H9 (cell line): ENCODE data around the gene TENM3. TPM values are rescaled to one million over a fixed set of nuclear protein-coding genes. Genes with fewer than 3 reads are reported as not detected.

Source experiments
- DNase-seq: peaks from one replicate; pipeline ENCODE4 v3.0.0-alpha.2; 2017
- H2AFZ ChIP-seq: one replicate; pipeline ENCODE4 v1.6.1; 2013; ENCODE audit warnings: mild to moderate bottlenecking, low read length, control low read depth, moderate library complexity
- H2AK5ac ChIP-seq: 2 replicates; pipeline ENCODE4 v1.6.1; 2013; ENCODE audit warnings: low read length, control low read depth, mixed read lengths; ENCODE audit not compliant: insufficient read length
- H2BK120ac ChIP-seq: one replicate; pipeline ENCODE4 v1.6.1; 2013; ENCODE audit warnings: low read depth, mild to moderate bottlenecking, low read length, control low read depth, inconsistent platforms; ENCODE audit not compliant: poor library complexity, severe bottlenecking
- H2BK12ac ChIP-seq: 2 replicates; pipeline ENCODE4 v1.6.1; 2013; ENCODE audit warnings: low read length, control low read depth, mixed read lengths, low read depth; ENCODE audit not compliant: insufficient read length
- H2BK15ac ChIP-seq: 2 replicates; pipeline ENCODE4 v1.6.1; 2013; ENCODE audit warnings: low read depth, low read length, control low read depth
- H2BK20ac ChIP-seq: one replicate; pipeline ENCODE4 v1.6.1; 2013; ENCODE audit warnings: low read depth, mild to moderate bottlenecking, low read length, control low read depth, inconsistent platforms; ENCODE audit not compliant: poor library complexity, severe bottlenecking
- H2BK5ac ChIP-seq: 2 replicates; pipeline ENCODE4 v1.6.1; 2013; ENCODE audit warnings: low read length, control low read depth, mixed read lengths; ENCODE audit not compliant: insufficient read length
- H3K14ac ChIP-seq: 2 replicates; pipeline ENCODE4 v1.6.1; 2013; ENCODE audit warnings: low read length, control low read depth; ENCODE audit not compliant: insufficient read depth
- H3K18ac ChIP-seq: 2 replicates; pipeline ENCODE4 v1.6.1; 2013; ENCODE audit warnings: low read depth, mild to moderate bottlenecking, mixed read lengths, low read length, control low read depth; ENCODE audit not compliant: insufficient read length
- H3K23ac ChIP-seq: 2 replicates; pipeline ENCODE4 v1.6.1; 2013; ENCODE audit warnings: low read length, control low read depth, mixed read lengths, low read depth; ENCODE audit not compliant: insufficient read length
- H3K23me2 ChIP-seq: 2 replicates; pipeline ENCODE4 v1.6.1; 2013; ENCODE audit warnings: low read depth, mild to moderate bottlenecking, mixed read lengths, low read length, control low read depth; ENCODE audit not compliant: insufficient read length, poor library complexity, severe bottlenecking
- H3K27ac ChIP-seq: 2 replicates; pipeline ENCODE4 v1.5.1; 2013; ENCODE audit warnings: low read length, control low read depth, mixed read lengths, low read depth; ENCODE audit not compliant: insufficient read length
- H3K27me3 ChIP-seq: 2 replicates; pipeline ENCODE4 v1.6.1; 2013; ENCODE audit warnings: low read length, control low read depth, inconsistent platforms; ENCODE audit not compliant: insufficient read depth
- H3K4ac ChIP-seq: 2 replicates; pipeline ENCODE4 v1.6.1; 2013; ENCODE audit warnings: low read depth, mild to moderate bottlenecking, control low read depth, inconsistent platforms, low read length, moderate library complexity
- H3K4me1 ChIP-seq: 2 replicates; pipeline ENCODE4 v1.6.1; 2013; ENCODE audit warnings: low read length, control low read depth, inconsistent platforms; ENCODE audit not compliant: insufficient read depth
- H3K4me2 ChIP-seq: 2 replicates; pipeline ENCODE4 v1.6.1; 2013; ENCODE audit warnings: low read length, control low read depth, mixed read lengths; ENCODE audit not compliant: insufficient read length, insufficient read depth
- H3K56ac ChIP-seq: 2 replicates; pipeline ENCODE4 v1.6.1; 2013; ENCODE audit warnings: low read depth, mild to moderate bottlenecking, mixed read lengths, low read length, control low read depth; ENCODE audit not compliant: insufficient read length
- H3K79me1 ChIP-seq: 2 replicates; pipeline ENCODE4 v1.6.1; 2013; ENCODE audit warnings: low read depth, mild to moderate bottlenecking, moderate library complexity, low read length, control low read depth, inconsistent platforms; ENCODE audit not compliant: insufficient read depth, poor library complexity, severe bottlenecking
- H3K79me2 ChIP-seq: 2 replicates; pipeline ENCODE4 v1.6.1; 2013; ENCODE audit warnings: low read length, control low read depth, inconsistent platforms; ENCODE audit not compliant: insufficient read depth
- H3K9ac ChIP-seq: 2 replicates; pipeline ENCODE4 v1.6.1; 2013; ENCODE audit warnings: low read length, control low read depth, mixed read lengths; ENCODE audit not compliant: insufficient read length; ENCODE audit errors: extremely low read depth
- H3K9me3 ChIP-seq: one replicate; pipeline ENCODE4 v1.6.1; 2013; ENCODE audit warnings: low read depth, low read length, inconsistent platforms; ENCODE audit not compliant: control insufficient read depth
- H3T11ph ChIP-seq: one replicate; pipeline ENCODE4 v1.6.1; 2013; ENCODE audit warnings: mild to moderate bottlenecking, low read length, control low read depth, inconsistent platforms
- H4K20me1 ChIP-seq: one replicate; pipeline ENCODE4 v1.6.1; 2013; ENCODE audit not compliant: control insufficient read depth, insufficient read length, insufficient read depth
- H4K5ac ChIP-seq: 2 replicates; pipeline ENCODE4 v1.6.1; 2013; ENCODE audit warnings: low read depth, mild to moderate bottlenecking, mixed read lengths, low read length, control low read depth; ENCODE audit not compliant: insufficient read length
- H4K8ac ChIP-seq: replicated peaks from 2 replicates; pipeline ENCODE4 v1.6.1; 2013; ENCODE audit warnings: low read length, control low read depth, mixed read lengths, low read depth; ENCODE audit not compliant: insufficient read length
- H4K91ac ChIP-seq: 2 replicates; pipeline ENCODE4 v1.6.1; 2013; ENCODE audit warnings: low read depth, mild to moderate bottlenecking, moderate library complexity, mixed read lengths, low read length, control low read depth; ENCODE audit not compliant: insufficient read length
- H3K27ac Mint-ChIP-seq, 3 experiments: 2 replicates in 2 of 3; 3 replicates in 1 of 3; pipeline ENCODE4 v1.8.0; 2020 to 2021; ENCODE audit warnings: mixed read lengths in 3 of 3, mild to moderate bottlenecking in 1 of 3, moderate library complexity in 1 of 3
- H3K27me3 Mint-ChIP-seq: 2 replicates; pipeline ENCODE4 v1.8.0; 2021; ENCODE audit warnings: low read depth, mild to moderate bottlenecking, moderate library complexity, mixed read lengths
- H3K36me3 Mint-ChIP-seq, 3 experiments: 2 replicates in 2 of 3; 3 replicates in 1 of 3; pipeline ENCODE4 v1.8.0; 2020 to 2021; ENCODE audit warnings: low read depth in 3 of 3, mixed read lengths in 3 of 3; ENCODE audit not compliant: insufficient read depth in 1 of 3
- H3K4me1 Mint-ChIP-seq, 2 experiments: 2 replicates each; pipeline ENCODE4 v1.8.0; 2020; ENCODE audit warnings: mixed read lengths in 2 of 2
- H3K4me3 Mint-ChIP-seq, 2 experiments: 2 replicates in 1 of 2; 3 replicates in 1 of 2; pipeline ENCODE4 v1.8.0; 2020 to 2021; ENCODE audit warnings: mild to moderate bottlenecking in 2 of 2, mixed read lengths in 2 of 2, moderate library complexity in 1 of 2
- H3K9me3 Mint-ChIP-seq, 2 experiments: 2 replicates in 1 of 2; 3 replicates in 1 of 2; pipeline ENCODE4 v1.8.0; 2020; ENCODE audit warnings: mild to moderate bottlenecking in 2 of 2, mixed read lengths in 2 of 2, moderate library complexity in 1 of 2
- CTCF ChIP-seq: fragments of 200-600 bp; sonication (generic); conservative IDR thresholded peaks from 3 replicates; pipeline ENCODE4 v1.8.0; 2021; ENCODE audit warnings: antibody characterized with exemption, mild to moderate bottlenecking
- WGBS: extraction: QIAGEN DNeasy Blood & Tissue Kit; methylation state at CpG from one replicate; pipeline ENCODE4 v1.1.7; 2013; ENCODE audit warnings: missing lambda C conversion rate, low lambda C conversion rate, mixed read lengths; ENCODE audit not compliant: insufficient read length; ENCODE audit errors: extremely low coverage; 5-methylcytosine and 5-hydroxymethylcytosine counted together
- total RNA-seq: library from RNA; stranded (reverse); gene quantifications from 2 replicates; pipeline ENCODE4 v1.2.1, GENCODE V29; 2021

The TENM3 gene
- total RNA-seq, 1 experiment from 2014 or later, result 49.6 TPM

GRCh38 chr4:182404376-182404775 lies 161.2 kb downstream of the TENM3 start:
- Histone ChIP-seq H2AFZ (no peak overlapping the region), H2AK5ac (no peak overlapping the region), H3K79me1 (no peaks in the 10 kb centered on the region), H2BK12ac (no peak overlapping the region), H3K79me2 (no peaks in the 10 kb centered on the region), H3K18ac (no peak overlapping the region), H3K23ac (no peak overlapping the region), H3K23me2 (no peaks in the 10 kb centered on the region), H4K5ac (no peak overlapping the region), H3K4me1 (no peaks in the 10 kb centered on the region), H3T11ph (no peak overlapping the region), H3K14ac (no peak overlapping the region), H2BK20ac (no peak overlapping the region), H3K56ac (no peak overlapping the region), H3K4me2 (no peak overlapping the region), H4K91ac (no peak overlapping the region), H3K4ac (no peak overlapping the region), H3K9me3 (no peaks in the 10 kb centered on the region), H3K27me3 (no peaks in the 10 kb centered on the region), H2BK15ac (no peak overlapping the region), H2BK5ac (no peak overlapping the region), H4K20me1 (no peaks in the 10 kb centered on the region), H2BK120ac (no peak overlapping the region), H3K27ac (no peak overlapping the region), H3K9ac (no peak overlapping the region), H4K8ac (no peak overlapping the region)
- H3K9me3 Mint-ChIP-seq, result no peaks in the 10 kb centered on the region
- WGBS, result no CpG with 5 or more reads among the region's 7 CpGs
- no peak overlapping the region for H3K27ac Mint-ChIP-seq
- peaks cover 0 to 6% (median 4%) of the 10 kb centered on the region in 3 experiments; a peak in 2 of 7 replicates for H3K36me3 Mint-ChIP-seq
- no peaks in the 10 kb centered on the region for H3K4me1 Mint-ChIP-seq
- DNase-seq, result no peak
- H3K4me3 Mint-ChIP-seq, result no peak overlapping the region
- no peaks in the 10 kb centered on the region for H3K27me3 Mint-ChIP-seq
- TF ChIP-seq CTCF, result no peak
